ENCODE measurements around the gene TOX2.

The TOX2 gene

DNA sequence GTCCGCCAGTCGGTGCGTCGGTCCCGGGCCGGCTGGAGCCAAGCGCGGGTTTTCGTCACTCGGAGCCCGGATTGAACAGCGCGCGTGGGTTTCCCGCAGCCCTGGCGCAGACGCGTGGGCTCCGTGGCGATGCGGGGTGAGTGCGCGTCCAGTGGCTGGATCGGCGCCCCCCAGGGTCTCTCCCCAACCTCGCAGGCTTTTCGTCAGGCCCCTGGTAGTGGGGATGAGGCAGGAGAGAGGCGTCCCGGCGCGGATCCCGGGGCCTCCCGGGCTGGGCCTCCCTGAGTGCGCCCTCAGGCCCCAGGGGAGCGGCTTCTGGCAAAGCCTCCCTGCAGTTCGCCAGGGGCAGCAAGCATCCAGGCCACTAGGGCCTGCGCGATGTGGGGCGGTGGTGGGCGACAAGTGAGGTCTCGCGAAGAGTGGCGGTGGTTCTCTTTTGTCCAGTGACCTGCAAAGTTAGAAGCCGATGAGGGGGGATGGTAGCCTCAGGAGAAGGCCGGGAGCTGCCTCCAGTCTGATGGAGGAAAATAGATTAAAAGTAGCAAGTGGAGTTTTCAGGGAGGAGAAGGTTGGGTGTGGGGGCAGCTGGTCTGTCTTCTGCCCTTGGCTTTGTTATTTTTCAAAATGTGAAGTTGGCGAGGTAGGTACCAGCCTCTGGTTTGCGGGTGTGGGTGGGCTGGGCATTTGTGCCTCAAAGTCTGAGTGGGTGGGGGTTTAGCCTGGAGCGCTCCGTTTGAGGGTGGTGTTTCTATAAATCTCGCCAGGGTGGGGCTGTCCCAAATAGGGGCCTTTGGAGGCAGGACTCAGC is 1.6 kb downstream of the TOX2 start:
- no peak for DNase-seq

- no peak for DNase-seq
These were observed 2.3 kb downstream of the TOX2 start for GRCh38 chr20:43916881-43917371.

GRCh38 chr20:43917380-43917779 is 2.7 kb downstream of the TOX2 start:
- DNase-seq = no peak

- DNase-seq = peak; percentile 37
These were observed 5.2 kb downstream of the TOX2 start for GRCh38 chr20:43919686-43920403.

GRCh38 chr20:43920797-43921196 is 6.1 kb downstream of the TOX2 start:
- DNase-seq = no peak

DNA sequence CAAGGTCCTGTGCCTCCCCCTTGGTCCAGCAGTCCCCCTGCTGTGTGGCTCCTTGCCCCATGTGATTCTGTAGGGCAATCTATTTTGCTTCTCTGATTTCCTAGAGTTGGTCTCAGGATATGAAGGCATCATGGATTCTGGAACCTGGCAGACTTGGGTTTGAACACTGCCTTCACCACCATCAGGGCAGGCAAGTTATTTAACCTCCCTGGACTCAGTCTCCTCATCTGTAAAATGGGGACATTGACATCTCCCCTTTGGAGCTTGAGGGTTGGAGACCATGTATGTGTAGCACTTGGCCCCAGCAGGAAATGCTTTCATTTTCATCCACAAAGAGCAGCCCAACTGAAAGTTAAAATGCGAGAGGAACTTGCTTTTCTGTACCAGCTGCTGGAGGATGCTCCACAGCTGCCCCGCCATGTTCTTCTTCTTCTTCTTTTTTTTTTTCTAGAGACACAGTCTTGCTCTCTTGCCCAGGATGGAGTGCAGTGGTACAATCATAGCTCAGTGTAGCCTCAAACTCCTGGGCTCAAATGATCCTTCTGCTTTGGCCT is 6.7 kb downstream of the TOX2 start:
- DNase-seq = no peak

DNA sequence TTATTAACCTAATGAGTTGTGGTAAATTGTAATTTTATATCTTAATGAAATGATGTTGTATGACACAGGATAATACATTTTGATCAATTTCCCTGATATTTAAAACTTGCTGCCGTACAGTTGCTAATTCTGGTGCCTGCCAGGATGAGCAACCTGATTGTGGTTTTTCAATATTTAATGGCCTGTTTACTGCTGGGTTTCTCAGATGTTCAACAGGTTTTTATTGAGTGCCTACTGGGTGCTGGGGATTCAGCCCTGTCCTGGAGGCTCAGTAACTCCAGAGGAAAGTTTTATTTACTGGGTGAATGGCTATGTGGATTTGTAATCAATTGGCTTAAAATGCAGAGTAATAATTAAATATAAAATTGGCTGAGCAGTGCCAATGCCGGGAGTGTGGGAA is 8.0 kb downstream of the TOX2 start:
- DNase-seq = no peak

- no peak for DNase-seq
These were observed 8.7 kb downstream of the TOX2 start for GRCh38 chr20:43923322-43923721.

GRCh38 chr20:43923917-43924316 is 9.3 kb downstream of the TOX2 start:
- DNase-seq = no peak

DNA sequence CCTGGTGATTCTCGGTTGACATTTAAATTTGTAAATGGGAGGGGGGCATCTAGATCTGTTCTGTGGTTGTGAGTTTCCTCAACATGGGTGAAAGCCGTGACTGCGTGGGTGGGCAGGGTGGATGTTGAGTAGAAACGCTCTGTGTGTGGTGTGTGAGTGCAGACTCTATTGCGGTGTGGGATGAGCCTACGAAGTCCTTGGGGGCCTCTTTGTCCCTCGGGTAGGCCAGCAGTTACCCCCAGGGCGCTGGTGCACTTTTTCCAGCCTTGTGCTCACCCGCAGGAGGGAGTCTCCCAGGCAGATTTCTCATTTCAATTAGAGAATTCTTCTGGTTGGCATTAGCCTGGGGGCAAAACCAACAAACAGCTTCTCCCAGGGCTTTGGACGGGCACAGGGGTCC is 10.6 kb downstream of the TOX2 start:
- DNase-seq = no peak

DNA sequence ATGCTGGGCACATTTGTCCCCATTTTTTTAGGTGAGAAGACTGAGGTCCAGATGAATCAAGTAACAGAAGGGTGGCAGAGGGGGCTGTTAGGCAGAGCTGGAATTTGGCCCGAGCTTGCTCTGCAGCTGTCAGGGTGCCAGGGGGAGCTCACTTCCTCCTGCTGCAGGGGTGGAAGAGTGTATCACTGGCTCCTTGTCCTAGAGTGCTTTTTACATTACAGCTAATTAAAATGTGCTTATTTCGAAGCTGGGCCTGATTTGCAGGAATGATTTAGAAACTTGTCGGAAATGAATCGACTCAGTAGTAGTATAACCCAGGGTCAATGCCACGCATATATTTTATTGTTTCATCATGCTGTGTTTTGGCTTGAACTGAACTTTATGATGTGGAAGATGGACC is 11.1 kb downstream of the TOX2 start:
- DNase-seq = peak; percentile 49

DNA sequence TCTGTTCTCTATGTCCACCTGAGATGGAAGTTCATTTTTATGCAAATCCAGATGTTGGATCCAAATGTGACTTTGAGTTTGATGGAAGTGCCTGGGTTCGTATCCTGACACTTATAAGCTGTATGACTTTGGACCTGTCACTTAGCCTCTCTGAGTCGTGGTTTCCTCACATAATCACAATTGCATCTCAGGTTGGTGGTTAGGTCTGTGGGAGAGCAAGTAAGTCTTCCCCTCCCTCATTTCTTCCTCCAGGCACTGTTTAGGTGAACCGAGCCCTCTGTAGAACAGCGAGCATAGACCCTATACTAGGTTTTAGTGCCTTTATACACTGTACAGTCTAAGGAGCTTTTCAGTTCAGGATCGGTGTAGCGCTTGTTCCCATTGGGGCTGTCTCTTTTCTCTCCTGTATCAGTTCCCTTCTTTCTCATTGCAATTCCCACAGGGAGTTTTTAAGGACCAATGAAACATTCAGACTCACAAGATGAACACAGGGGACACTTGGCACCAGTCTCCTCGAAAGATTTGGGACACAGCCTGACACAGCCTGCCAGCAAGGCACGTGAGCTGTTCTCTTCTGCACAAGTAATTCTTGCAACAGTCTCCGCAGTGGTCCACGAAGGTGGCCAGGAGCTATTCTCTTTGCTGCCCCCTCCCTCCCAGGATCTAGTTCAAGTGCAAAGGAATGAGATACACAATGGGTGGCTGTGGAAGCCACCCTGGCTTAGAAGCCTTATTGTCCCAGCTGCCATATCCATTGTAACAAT is 11.8 kb downstream of the TOX2 start:
- no peak for DNase-seq

DNA sequence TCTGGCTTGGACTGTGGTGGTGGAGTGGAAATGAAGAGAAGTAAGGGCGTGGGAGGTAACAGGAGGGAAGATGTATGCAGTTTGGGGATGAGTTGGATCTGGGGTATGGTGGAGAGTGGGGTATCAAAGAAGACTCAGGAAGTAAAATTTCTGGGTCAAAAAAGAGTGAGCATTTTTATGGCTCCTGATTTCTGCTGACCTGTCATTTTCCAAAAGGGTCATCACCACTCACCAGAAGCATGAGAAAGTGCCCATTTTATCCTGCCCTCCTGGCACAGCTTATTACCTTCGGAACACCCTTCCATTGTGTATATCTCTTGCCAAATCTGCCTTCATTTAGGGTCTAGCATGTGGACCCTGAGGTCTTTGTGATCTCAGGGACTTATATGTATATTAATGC is 17.3 kb downstream of the TOX2 start:
- DNase-seq = no peak

GRCh38 chr20:43934833-43935232 is 20.2 kb downstream of the TOX2 start:
- no peak for DNase-seq

- DNase-seq = no peak
These were observed 21.6 kb downstream of the TOX2 start for GRCh38 chr20:43936104-43936770.

- DNase-seq = no peak
These were observed 22.2 kb downstream of the TOX2 start for GRCh38 chr20:43936805-43937204.

DNA sequence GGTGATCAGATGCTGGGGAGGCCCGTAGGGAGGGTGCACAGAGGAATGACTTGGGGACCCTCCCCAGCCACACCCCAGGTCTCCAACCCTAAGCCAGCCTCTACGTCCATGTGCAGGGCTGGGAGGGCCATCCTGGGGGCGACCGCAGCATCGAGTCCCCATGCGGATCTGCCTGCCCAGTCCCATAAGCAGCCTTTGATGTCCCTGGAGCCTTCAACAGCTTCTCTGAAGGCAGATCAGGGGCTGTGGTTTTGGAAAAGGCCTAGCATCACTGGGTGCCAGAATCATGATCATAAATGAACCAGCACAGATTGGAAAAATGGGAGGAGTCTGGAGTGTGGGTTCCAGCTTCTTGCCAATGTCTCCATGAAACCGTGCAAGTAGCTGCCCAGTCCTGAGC is 22.9 kb downstream of the TOX2 start:
- DNase-seq = no peak

GRCh38 chr20:43938017-43938655 is 23.5 kb downstream of the TOX2 start:
- no peak for DNase-seq

DNA sequence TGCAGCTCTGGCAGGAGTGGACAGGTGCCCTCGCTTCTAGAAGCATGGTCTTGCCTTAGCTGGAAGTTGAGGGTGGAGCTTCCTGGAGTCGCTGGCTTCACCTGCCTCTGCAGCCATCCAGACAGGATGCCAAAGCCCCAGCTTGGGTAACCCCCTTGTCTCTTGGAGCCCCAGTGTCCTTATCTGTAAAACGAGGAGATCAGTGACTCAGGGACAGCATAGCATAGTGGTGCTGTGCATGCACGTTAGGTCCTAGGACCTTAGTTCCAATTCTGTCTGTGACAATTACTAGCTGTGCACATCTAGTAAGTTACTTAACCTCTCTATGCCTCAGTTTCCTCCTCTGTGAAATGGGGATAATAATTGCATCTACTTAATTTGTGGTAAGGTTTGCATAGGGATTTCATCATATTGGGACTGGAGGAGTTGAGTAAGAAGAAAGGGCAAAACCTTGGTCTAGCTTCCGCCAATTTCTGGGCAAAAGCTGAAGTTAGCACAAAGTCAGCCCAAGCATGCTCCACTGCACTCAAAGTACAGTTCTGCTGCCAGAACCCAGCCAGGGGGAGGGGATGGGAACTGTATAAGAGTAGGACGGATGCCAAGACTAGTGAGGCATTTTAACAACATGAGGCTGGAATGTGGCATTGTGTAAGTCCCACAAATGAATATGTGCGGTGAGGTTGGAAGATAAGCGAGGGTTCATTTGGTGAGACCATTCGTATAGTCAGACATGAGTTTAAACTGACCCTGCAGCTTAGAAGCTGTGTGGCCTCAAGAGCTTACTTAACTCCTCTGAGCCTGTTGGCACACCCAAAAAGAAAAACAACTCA is 24.5 kb downstream of the TOX2 start:
- no peak for DNase-seq

- DNase-seq = no peak
These were observed 25.1 kb downstream of the TOX2 start for GRCh38 chr20:43939762-43940121.

DNA sequence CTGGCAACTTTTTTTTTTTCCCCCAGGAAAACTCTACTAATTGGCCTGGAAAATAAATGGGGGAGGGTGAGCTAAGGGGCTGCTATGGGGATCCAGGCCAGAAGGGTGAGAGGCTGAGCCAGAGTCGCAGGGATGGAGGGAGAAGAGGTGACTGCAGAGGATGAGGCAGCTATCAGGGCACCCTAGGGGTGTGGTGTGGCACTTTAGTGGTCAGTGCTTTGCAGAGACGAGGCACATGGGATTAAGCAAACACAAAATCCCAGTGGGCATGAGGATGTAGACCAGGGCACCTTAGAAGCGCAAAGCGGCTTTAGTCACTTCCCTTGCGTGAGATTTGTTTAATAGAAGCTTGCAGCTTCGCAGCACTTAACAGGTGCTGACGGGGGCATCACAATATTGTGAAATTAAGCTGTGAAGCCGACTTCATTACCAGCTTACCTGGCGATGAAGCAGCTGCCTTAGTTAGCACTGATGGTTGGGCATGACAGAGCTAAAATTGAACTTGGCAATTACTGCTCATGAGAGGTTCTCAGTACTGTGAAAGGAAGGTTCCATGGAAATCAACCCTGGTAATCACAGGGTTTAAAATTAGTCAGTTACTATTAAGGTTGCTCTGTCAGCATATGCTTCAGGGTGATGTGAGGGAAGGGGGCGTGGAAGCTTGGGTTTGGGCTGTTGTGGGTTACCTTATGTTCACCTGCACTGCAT is 26.0 kb downstream of the TOX2 start:
- no peak for DNase-seq
